ENCODE results near the gene MIXL1.
"Not testable (repeated sequence)": the region's sequence is repeated elsewhere in the genome, so short reads cannot be mapped to it uniquely, and the experiment has no call there.

Gene MIXL1

DNA sequence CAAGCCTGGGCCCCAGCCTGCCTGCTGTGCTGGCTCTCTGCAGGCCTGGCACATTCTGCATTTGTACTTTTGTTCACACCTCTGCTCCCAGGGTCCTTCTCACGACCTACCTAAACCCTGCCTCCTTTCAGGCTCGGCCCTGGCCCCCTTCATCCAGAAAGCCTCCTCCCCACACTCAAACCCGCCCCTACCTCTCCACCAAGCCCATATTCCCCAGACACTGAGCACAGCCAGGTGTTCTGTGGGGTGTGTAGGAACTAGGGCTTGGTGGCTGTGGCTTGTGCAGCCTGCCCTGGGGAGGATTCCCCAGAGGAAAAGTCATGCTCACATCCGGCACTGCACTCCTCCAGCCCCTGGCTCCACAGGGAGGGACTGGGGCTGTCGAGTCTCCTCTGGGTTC lies 8.2 kb upstream of the MIXL1 start:
- DNase-seq (ENCODE audit: low spot score), result no peak

DNA sequence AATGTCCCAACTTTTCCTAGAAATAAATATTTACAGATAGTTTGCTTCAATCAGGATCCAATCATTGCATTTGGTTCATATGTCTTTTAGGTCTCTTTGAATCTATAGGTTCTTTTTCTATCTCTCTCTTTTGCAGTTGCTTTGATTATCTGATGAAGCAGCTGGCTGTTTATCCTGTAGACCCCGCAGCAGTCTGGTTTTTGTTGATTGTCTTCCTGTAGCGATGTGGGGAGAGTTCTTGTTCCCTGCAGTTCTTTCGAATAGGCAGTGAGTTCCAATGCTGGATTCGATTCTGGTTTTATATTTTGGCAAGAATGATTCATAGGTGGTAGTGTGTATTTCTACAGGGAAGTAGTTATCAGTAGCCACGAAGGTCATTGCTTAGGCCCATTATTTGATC lies 7.4 kb upstream of the MIXL1 start:
- no peak for DNase-seq (ENCODE audit: low spot score)

DNA sequence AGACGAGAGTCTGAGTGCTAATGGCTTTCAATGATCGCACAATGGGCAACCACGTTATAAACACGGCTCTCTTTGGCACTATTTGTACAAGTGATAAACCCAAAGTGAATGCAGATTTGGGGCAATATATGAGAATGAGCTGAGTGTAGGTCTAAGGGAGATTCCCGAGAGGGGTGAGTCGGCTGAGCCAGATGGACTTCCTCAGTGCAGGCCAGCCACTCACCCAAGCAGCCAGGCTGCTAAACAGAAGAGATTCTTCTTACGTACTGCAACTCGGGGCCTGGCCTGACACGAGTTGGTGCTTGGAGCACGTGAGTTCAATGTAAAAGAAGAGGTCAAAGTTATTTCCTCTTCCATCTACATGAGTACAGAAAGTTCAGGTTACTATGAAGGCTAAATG lies 6.2 kb upstream of the MIXL1 start:
- no peak for DNase-seq (ENCODE audit: low spot score)

DNA sequence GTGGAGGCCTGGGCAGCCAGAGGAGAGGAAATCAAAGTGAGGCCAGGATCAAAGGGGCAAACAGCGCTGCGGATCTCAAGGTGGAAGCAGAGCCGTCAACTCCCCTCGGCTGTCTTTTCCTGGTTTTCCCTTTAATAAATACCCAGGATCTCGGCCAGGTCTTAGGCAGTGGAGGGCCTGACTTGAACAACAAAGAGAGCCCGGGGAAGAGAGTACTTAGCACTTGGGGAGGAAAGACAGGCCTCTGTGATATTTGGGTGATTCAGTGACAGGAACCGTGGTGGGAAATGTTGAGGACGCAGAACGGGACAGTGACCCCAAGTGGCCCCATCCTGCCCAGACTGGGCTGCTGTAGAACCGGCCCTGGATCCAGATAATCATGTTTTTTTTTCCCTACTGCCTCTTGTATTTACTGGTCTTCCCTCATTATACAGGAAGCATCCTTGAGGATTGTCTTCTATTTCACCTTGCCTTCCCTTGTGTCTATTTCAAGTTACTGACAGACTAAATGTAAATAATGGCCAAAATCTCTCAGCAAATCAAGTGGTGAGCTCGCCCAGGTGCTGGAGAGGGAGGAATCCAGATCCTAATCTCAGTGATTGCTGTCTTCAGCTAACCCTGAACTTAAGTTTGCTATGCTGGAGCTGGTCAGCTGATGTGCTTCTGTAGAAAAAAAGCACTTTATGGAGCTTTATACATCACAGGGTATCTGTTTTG lies 2.8 kb upstream of the MIXL1 start:
- no peak for DNase-seq (ENCODE audit: low spot score)

DNA sequence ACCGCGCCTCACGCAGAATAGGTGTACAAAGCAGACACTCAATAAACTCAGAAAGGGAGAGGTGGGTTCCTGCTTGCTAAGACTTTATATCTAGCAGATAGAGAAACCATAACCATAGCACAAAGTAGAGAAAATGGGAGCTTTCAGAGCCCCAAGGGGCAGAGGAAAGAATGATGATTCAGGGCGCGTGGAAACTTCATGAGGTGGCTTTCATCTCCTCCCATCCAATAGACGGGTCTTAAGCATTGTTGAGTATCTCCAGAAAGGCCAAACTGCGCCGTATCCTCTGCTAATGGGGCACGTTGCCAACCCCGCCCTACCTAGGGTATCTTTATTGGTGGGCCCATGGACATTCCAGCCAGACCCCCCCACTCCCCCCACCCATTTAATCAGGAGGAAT lies 778 bp upstream of the MIXL1 start:
- no peak for DNase-seq (ENCODE audit: low spot score)

DNA sequence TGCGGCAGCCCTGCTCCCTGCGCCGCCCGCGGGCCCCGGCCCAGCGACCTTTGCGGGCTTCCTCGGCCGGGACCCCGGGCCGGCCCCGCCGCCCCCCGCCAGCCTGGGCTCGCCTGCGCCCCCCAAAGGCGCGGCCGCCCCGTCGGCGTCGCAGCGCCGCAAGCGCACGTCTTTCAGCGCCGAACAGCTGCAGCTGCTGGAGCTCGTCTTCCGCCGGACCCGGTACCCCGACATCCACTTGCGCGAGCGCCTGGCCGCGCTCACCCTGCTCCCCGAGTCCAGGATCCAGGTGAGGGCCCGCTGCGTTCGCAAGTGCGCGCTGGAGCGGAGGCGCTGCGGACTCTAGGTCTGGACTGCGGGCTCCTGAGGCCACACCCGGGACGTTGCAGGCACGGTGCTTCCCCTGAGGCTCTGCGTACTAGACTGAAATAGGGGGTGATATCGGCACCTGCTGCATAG lies 351 bp downstream of the MIXL1 start:
- peak; percentile 75 for DNase-seq (ENCODE audit: low spot score)

DNA sequence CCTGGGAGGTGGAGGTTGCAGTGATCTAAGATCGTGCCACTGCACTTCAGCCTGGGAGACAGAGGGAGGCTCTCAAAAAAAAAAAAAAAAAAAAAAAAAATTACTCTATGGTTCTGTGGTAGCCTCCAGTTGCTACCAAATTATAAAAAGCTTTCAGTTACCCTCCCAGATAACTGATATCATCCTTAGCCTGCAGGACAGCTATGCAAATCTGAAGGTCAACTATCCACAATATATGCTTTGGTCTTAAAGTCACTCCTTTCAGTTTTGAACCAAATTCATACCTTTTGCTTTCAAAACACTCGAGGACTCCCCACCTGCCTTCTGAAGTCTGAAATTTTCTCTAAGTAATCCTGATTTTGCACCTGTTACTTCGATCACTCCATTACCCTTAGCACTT lies 3.1 kb downstream of the MIXL1 start:
- DNase-seq (ENCODE audit: low spot score), result no peak

DNA sequence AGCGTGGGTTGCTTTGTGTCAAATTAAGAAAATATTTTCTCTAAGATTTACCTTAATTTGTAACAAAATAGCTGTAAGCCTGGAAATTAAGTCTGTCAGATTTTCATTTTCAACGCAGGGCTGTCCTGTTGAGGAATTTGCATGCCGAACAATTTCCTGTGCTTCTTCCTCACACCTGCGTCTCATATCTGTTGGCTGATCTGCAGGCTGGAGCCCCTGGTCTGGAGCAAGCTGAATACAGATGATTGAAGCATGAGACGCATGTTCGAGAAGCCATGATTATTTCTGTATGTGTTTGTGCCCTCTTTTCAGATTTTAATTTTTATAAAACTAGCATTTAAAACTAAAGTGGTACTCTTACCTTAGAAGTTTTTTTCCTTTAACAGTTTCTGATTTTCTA lies 9.8 kb downstream of the MIXL1 start:
- no peak for DNase-seq (ENCODE audit: low spot score)

DNA sequence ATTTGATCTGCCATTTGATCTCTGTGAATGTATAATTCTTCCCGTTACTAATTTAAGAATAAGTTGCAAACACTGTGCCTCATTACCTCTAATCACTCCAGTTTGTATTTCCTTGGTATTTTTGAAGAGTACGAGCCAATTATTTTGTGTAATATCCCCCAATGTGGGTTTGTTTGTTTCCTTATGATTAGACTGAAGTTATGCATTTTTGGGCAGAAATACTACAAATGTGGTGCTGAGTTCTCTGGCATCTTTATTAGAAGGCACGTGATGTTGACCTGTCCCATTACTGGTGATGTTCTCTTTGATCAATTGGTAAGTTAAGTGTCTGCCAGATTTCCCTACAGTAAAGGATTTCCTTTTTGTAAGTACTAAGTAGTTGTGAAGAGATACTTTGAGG lies 10.3 kb downstream of the MIXL1 start:
- no peak for DNase-seq (ENCODE audit: low spot score)

DNA sequence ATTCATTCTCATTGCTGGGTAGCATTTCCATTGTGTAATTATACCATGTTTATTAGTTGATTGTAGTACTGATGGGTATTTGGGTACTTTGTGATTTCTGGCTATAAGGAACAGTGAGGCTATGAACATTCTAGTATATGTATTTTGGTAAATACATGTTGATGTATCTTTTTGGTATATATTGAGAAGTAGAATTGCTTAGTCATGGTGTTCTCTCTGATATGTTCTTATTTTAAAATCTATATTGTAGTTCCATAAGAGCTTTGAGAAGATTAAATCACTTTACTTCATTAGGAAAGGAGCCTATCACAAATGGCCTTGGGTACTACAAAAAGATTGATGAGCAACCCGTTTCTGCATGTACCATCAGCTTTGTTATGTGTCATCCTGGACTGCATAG lies 13.4 kb downstream of the MIXL1 start:
- DNase-seq (ENCODE audit: low spot score), result no peak

DNA sequence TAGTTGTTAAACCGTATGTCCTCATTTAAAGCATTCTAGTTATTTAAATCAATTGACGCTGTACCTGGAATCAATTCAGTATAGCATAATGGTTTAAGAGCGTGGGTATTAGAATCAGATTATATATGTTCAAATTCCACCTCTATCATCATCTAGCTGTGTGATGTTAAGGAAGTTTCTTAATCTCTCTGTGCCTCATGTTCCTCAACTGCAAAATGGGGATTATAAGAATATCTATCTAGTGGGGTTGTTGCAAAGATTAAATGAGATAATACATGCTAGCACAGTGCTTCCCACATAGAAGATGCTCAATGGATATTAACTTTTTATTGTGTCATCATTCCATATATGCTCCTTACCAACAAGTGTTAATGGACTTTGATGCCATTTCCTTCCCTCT lies 16.0 kb downstream of the MIXL1 start:
- DNase-seq (ENCODE audit: low spot score), result no peak

DNA sequence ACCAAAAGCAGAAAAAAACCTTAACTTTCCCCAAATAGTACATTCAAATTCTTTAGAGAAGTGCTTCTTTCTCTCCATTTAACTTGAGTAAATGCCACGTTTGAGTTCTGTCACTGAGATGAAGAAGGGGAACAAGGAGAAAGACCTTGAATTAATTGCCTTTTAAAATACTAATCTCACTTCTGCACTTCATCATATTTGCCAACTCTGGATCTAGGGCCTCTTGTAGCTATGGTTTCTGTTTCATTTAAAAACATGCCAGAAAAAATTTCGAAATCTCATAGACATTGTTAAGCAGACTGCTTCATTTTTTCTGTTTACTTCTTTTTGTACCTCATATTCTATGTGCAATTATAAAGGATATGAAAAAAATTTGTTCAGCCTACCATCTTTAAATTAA lies 24.6 kb downstream of the MIXL1 start:
- no peak for DNase-seq (ENCODE audit: low spot score)

DNA sequence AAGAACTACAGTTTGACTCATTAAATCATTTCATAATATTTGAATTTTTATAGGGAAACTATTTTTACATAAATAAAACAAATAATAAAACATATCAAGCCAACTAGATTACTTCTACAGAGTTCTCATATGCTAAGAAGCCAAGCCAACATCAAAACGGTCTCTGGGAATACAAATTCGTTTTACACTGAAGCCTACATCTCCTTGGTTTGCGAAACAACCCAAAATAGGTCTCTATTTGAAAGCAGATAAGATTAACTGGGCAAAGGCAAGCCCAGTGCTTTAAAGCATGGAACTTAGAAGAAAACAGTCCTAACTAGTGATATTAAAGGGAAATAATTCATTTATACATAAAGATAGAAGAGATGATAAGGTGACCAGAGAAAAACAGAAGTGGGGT lies 25.3 kb downstream of the MIXL1 start:
- no peak for DNase-seq (ENCODE audit: low spot score)

DNA sequence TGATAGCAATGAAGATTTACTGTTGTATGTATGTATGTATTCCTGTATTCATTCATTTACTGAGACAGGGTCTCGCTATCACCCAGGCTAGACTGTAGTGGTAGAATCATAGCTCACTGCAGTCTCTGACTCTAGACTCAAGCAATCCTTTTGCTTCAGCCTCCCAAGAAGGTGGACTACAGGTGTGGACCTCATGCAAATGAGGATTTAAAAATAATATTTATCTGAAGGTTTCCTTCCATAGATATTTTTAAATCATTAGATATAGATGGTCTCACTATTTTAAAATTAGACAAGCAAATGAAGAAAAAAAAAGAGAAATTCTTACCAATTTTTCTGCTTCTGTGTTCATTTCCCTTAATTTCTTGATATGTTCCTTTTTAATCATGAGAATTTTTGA lies 27.0 kb downstream of the MIXL1 start:
- DNase-seq (ENCODE audit: low spot score), result no peak

DNA sequence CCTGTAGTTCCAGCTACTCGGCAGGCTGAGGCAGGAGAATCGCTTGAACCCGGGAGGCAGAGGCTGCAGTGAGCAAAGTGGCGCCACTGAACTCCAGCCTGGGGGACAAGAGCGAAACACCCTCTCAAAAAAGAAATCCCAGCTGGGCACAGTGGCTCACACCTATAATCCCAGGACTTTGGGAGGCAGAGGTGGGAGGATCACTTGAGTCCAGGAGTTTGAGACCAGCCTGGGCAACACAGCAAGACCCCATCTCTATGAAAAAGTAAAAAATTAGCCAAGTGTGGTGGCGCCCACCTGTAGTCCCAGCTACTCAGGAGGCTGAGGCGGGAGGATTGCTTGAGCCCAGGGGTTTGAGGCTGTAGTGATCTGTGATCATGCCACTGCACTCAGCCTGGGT lies 29.4 kb downstream of the MIXL1 start:
- DNase-seq (ENCODE audit: low spot score), result not testable (repeated sequence)

DNA sequence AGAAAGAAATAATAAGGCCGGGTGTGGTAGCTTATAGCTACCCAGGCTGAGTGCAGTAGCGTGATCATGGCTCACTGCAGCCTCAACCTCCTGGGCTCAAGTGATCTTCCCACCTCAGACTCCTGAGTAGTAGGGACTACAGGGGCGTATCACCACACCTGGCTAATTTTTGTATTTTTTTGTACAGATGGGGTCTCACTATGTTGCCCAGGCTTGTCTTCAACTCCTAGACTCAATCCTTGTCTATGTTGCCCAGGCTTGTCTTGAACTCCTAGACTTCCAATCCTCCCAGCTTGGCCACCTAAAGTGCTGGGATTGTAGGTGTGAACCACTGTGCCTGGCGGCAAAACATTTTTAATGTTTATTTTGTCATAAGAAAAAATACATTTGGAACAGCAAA lies 30.5 kb downstream of the MIXL1 start:
- DNase-seq (ENCODE audit: low spot score), result no peak

DNA sequence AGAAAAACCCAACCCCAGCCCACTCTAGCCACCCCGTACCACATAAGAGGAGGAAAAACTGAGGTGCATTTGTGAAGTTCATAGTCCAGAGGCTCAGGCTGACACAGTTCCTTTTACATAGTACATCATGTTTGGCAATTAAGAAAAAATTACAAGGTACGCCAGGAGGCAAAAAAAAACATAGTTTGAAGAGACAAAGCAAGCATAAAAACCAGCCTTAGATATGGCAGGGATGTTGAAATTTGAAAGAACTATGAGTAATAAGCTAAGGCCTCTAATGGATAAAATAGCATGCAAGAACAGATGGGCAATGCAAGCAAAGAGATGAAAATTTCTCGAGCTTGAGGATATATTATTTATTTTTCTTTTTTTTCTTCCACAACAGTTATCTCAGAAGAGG lies 31.9 kb downstream of the MIXL1 start:
- no peak for DNase-seq (ENCODE audit: low spot score)

DNA sequence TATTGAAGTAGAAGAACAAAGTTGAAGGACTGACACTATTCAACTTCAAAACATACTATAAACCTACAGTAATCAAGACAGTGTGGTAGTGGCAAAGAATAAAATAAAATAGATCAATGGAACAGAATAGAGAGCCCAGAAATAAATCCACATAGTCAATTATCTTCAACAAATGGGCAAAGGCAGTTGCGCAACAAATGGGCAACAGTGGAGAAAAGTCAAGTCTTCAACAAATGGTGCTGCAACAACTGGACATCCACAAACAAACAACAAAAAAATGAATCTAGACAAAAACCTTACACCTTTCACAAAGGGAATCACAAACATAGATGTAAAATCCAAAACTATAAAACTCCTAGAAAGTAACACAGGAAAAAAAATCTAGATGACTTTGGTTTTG lies 38.4 kb downstream of the MIXL1 start:
- no peak for DNase-seq (ENCODE audit: low spot score)

DNA sequence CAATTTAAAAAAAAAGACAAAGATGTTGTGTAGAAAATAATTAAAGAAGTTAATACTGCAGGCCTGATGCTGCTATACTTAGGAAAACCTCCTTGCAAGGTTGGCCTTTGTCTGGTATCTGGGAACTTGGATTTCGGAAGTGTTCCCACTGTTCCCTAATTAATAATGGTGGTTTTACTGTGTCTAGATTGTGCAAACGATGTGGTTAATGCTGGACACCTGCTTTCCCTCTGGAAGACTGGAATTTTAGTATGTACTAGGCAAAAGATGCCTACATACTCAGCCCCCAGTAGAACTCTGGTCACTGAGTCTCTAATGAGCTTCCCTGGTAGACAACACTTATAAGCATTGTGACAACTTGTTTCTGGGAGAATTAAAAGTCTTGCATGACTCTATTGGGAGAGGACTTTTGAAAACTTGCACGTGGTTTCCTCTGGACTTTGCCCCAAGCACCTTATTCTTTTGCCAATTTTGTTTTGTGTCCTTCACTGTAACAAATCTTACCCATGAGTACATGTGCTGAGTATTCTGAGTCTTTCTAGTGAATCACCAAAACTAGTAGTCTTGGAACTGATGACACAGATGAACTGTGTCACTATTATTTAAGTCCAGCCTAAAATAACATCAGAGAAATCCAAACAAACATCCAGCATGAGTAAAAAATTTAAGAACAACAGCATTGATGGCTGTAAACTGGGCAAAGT lies 45.1 kb downstream of the MIXL1 start:
- no peak for DNase-seq (ENCODE audit: low spot score)

DNA sequence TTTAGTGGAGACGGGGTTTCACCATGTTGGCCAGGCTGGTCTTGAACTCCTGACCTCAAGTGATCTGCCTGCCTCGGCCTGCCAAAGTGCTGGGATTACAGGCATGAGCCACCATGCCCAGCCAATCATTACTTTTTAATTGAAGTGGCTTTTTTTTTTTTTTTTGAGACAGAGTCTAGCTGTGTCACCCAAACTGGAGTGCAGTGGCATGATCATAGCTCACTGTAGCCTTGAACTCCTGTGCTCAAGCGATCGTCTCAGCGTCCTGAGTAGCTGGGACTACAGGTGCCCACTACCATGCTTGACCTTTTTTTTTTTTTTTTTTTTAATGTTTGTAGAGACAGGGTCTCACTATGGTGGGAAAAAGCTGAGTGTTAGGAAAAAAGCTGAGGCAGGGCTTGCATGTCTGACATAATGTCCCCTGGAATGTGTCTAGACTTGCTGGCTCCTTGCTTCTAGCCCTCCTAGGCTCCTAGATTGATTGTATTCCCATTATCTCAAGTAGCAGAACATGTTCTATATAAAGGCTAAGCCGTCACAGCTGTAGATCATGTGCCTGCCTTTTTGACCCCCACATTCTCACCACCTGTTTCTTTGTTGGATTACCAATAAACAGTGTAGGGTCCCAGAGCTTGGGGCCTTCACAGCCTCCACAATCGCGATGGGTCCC lies 48.9 kb downstream of the MIXL1 start:
- DNase-seq (ENCODE audit: low spot score), result not testable (repeated sequence)

DNA sequence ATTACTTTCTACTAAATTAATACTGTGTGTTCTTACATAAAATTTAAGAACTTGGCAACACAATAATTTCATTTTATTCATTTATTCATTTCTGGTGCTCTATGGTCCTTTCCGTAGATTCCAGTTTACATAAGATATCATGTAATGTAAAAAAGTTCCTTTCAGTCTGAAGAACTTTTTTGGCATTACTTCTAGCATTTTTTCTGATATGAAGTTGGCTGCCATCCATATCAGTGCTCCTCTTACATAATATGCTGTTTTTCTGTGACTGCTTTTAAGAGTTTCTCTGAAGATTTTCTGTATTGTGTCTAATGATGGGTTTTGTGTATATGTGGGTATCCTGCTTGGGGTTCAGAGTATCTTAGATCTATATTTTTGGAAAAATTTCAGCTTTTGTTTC lies 50.7 kb downstream of the MIXL1 start:
- no peak for DNase-seq (ENCODE audit: low spot score)

DNA sequence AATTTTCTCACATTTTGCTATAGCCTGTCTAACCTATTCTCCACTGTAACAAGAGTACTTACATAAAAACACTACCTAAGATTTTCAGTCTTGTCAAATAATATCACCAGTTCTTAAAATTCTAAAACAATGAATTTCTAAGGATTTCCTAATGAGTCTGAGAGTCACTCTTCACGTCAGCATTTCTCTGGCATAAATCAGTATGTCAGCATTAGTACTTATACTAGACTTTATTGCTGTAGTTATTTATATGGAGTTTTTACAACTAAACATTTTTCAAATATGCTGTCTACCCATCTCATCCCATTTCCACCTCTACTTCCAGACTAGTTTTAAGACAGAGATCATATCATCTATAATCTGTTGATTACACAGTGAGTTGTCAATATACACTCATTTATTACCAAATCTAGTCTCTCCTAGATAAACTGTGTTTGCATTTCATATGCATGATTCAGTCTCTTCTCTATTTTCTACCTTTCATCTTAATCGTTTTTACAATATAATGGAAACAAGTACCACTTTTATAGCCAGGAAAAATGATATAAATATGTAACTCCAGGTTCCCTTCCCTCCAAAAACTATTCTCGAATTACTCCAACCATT lies 52.7 kb downstream of the MIXL1 start:
- no peak for DNase-seq (ENCODE audit: low spot score)

Data from ecto neural progenitor cell (in vitro differentiated cells).